HL-60 (cell line): ENCODE results near the gene CTXN1.

Experiments used
- CTCF ChIP-seq: IDR thresholded peaks from one replicate; pipeline ENCODE4 v1.5.1; 2011; ENCODE audit warnings: low read length, control low read depth, inconsistent platforms; ENCODE audit not compliant: insufficient read depth
- GABPA ChIP-seq: IDR thresholded peaks from 2 replicates; pipeline ENCODE4 v1.6.1; 2012; ENCODE audit warnings: low read depth
- POLR2AphosphoS5 ChIP-seq: IDR thresholded peaks from 2 replicates; pipeline ENCODE4 v1.6.1; 2012; ENCODE audit warnings: low read depth
- REST ChIP-seq: IDR thresholded peaks from 2 replicates; pipeline ENCODE4 v1.6.1; 2012; ENCODE audit warnings: low read depth; ENCODE audit not compliant: insufficient replicate concordance
- SPI1 ChIP-seq: IDR thresholded peaks from 2 replicates; pipeline ENCODE4 v1.6.1; 2012; ENCODE audit warnings: low read depth, mild to moderate bottlenecking, borderline replicate concordance

- TF ChIP-seq CTCF (no peak), REST (no peak), POLR2AphosphoS5 (no peak), GABPA (no peak), SPI1 (no peak)
Measured at GRCh38 chr19:7918615-7919421, 7.1 kb downstream of the CTXN1 start.
